HEK293 (cell line): Measurements from ENCODE around the gene PRSS22.

Experiments used
- CTCF ChIP-seq: fragments of 450-650 bp; formaldehyde crosslinking; IDR thresholded peaks from 2 replicates; pipeline ENCODE4 v1.5.1; 2016; ENCODE audit warnings: missing biosample characterization, missing genetic modification characterization
- HOXA7 ChIP-seq: sonication (generic); formaldehyde crosslinking; IDR thresholded peaks from 2 replicates; pipeline ENCODE4 v1.8.1; 2022; ENCODE audit warnings: missing genetic modification reagents, borderline replicate concordance
- MYNN ChIP-seq: fragments of 450-650 bp; formaldehyde crosslinking; IDR thresholded peaks from 2 replicates; pipeline ENCODE4 v1.5.1; 2016; ENCODE audit warnings: missing biosample characterization, missing genetic modification characterization, borderline replicate concordance
- RBAK ChIP-seq: fragments of 450-650 bp; formaldehyde crosslinking; IDR thresholded peaks from 2 replicates; pipeline ENCODE4 v1.5.1; 2016; ENCODE audit warnings: missing biosample characterization, missing genetic modification characterization
- REST ChIP-seq: fragments of 450-650 bp; formaldehyde crosslinking; IDR thresholded peaks from 2 replicates; pipeline ENCODE4 v1.5.1; 2016; ENCODE audit warnings: missing biosample characterization, missing genetic modification characterization
- ZBTB49 ChIP-seq: fragments of 450-650 bp; formaldehyde crosslinking; IDR thresholded peaks from 2 replicates; pipeline ENCODE4 v1.5.1; 2016; ENCODE audit warnings: missing biosample characterization, missing genetic modification characterization, low read depth
- ZBTB7A ChIP-seq: fragments of 450-650 bp; formaldehyde crosslinking; IDR thresholded peaks from 2 replicates; pipeline ENCODE4 v1.5.1; 2016; ENCODE audit warnings: low read depth, missing biosample characterization, missing genetic modification characterization
- ZNF146 ChIP-seq: fragments of 450-650 bp; formaldehyde crosslinking; IDR thresholded peaks from 2 replicates; pipeline ENCODE4 v1.5.1; 2016; ENCODE audit warnings: missing biosample characterization, missing genetic modification characterization
- ZNF639 ChIP-seq: fragments of 450-650 bp; formaldehyde crosslinking; IDR thresholded peaks from 2 replicates; pipeline ENCODE4 v1.5.1; 2016; ENCODE audit warnings: missing biosample characterization, missing genetic modification characterization

GRCh38 chr16:2814551-2815298 lies 43.2 kb downstream of the PRSS22 start:
- TF ChIP-seq MYNN (no peak), CTCF (tag by site-specific recombination) (no peak), REST (tag by site-specific recombination) (no peak), ZBTB49 (tag by site-specific recombination) (no peak), ZBTB7A (tag by site-specific recombination) (no peak), HOXA7 (no peak), RBAK (no peak), ZNF639 (tag by site-specific recombination) (no peak), ZNF146 (tag by site-specific recombination) (no peak)
